ENCODE results near the gene SENP3. TPM values are rescaled to one million over a fixed set of nuclear protein-coding genes. Genes with fewer than 3 reads are reported as not detected.
A peak's percentile ranks its signal among the peaks of the same experiment; 100 is the strongest.

Gene SENP3
- total RNA-seq, 2 donors from 2014 or later: 47.0 to 80.7 TPM

DNA sequence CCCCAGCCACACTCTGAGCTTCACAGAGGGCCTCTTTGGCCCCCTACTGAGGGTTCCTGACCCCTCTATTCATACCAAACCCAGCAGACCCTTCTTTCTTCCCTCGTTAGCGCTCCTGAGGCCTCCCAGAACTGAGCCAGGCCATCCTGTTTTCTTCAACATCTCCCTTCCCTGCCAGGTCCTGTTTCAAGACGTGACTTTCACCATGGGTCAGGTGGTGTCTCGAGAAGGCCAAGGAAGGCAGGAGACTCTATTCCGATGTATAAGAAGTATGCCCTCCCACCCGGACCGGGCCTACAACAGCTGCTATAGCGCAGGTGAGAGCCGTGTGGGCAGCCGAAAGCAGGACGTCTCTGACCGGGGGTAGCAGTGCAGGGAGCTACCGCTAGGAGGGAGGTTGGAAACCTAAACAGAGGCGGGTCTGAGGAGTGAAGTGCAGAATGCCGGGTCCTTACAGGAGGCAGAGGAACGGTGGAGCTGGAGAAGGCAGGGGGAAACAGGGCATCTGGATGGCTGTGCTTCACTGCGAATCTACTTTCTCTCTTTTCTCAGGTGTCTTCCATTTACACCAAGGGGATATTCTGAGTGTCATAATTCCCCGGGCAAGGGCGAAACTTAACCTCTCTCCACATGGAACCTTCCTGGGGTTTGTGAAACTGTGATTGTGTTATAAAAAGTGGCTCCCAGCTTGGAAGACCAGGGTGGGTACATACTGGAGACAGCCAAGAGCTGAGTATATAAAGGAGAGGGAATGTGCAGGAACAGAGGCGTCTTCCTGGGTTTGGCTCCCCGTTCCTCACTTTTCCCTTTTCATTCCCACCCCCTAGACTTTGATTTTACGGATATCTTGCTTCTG lies 1.3 kb upstream of the SENP3 start:
- no peaks in the 10 kb centered on the region for H3K9me3 ChIP-seq
- peaks cover 36 to 61% of the 10 kb centered on the region in 2 donors for H3K4me1 ChIP-seq (ENCODE audit: control insufficient read depth in 1 of 2, low read depth in 2 of 2)
- H3K27me3 ChIP-seq (replicated peaks; ENCODE audit: insufficient read depth): no peaks in the 10 kb centered on the region
- ATAC-seq (ENCODE audit: insufficient number of reproducible peaks, low FRiP score, low read depth): no peak
- H3K4me3 ChIP-seq: peak overlapping the region; percentile 97
- DNase-seq (ENCODE audit: low spot score): no peak
- peak overlapping the region; percentile 91 to 93 for H3K27ac ChIP-seq
- TF ChIP-seq CTCF (IDR thresholded peaks at IDR 0.05): peak; percentile 44
- peaks cover 9% of the 10 kb centered on the region for H3K36me3 ChIP-seq

GRCh38 chr17:7561028-7561575 lies 617 bp upstream of the SENP3 start:
- Histone ChIP-seq H3K9me3 (no peaks in the 10 kb centered on the region), H3K27me3 (replicated peaks; ENCODE audit: insufficient read depth) (no peaks in the 10 kb centered on the region), H3K27ac (peak overlapping the region; percentile 91 to 93), H3K4me1 (ENCODE audit: control insufficient read depth in 1 of 2, low read depth in 2 of 2) (peaks cover 36 to 61% of the 10 kb centered on the region in 2 donors), H3K36me3 (peaks cover 16% of the 10 kb centered on the region), H3K4me3 (peak overlapping the region; percentile 97)
- peak; percentile 52 for ATAC-seq (ENCODE audit: insufficient number of reproducible peaks, low FRiP score, low read depth)
- peak; percentile 85 for TF ChIP-seq CTCF (IDR thresholded peaks at IDR 0.05)
- peak; percentile 70 for DNase-seq (ENCODE audit: low spot score)

DNA sequence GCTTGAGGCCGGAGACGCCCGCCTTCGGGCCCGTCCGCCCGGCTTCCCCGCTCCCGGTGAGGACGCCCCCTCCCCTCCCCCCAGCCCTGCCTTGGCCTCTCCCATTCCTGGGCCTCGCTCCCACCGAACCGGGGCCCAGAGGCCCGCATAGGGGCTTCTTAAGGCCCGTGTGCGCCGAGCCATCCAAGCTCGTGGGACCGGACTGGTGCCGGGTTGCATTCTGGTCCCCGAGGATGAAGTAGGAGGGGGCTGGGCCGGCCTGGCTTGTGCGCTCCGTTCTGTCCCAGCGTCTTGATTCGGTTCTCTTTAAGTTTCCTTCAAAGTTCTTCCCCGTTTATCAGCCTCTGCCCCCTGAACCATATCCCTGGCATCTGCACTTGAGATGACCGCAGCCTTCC lies 488 bp downstream of the SENP3 start:
- peaks cover 36 to 59% of the 10 kb centered on the region in 2 donors for H3K4me1 ChIP-seq (ENCODE audit: control insufficient read depth in 1 of 2, low read depth in 2 of 2)
- peak overlapping the region; percentile 97 for H3K4me3 ChIP-seq
- ATAC-seq (ENCODE audit: insufficient number of reproducible peaks, low FRiP score, low read depth): no peak

DNA sequence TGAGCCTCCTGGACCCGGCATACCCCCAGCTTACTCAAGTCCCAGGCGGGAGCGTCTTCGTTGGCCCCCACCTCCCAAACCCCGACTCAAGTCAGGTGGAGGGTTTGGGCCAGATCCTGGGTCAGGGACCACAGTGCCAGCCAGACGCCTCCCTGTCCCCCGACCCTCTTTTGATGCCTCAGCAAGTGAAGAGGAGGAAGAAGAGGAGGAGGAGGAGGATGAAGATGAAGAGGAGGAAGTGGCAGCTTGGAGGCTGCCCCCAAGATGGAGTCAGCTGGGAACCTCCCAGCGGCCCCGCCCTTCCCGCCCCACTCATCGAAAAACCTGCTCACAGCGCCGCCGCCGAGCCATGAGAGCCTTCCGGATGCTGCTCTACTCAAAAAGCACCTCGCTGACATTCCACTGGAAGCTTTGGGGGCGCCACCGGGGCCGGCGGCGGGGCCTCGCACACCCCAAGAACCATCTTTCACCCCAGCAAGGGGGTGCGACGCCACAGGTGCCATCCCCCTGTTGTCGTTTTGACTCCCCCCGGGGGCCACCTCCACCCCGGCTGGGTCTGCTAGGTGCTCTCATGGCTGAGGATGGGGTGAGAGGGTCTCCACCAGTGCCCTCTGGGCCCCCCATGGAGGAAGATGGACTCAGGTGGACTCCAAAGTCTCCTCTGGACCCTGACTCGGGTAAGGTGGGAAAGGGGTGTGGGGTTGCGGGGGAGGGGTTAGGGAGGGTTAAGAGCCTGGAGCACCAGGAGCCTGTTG lies 1.6 kb downstream of the SENP3 start:
- H3K27ac ChIP-seq: no peak overlapping the region
- peaks cover 28 to 48% of the 10 kb centered on the region in 2 donors for H3K4me1 ChIP-seq (ENCODE audit: control insufficient read depth in 1 of 2, low read depth in 2 of 2)
- peak overlapping the region; percentile 97 for H3K4me3 ChIP-seq
- ATAC-seq (ENCODE audit: insufficient number of reproducible peaks, low FRiP score, low read depth) (no peak), DNase-seq (ENCODE audit: low spot score) (no peak)
- H3K36me3 ChIP-seq: peaks cover 25% of the 10 kb centered on the region
- no peak for TF ChIP-seq CTCF (IDR thresholded peaks at IDR 0.05)
- H3K27me3 ChIP-seq (replicated peaks; ENCODE audit: insufficient read depth): no peaks in the 10 kb centered on the region
- no peaks in the 10 kb centered on the region for H3K9me3 ChIP-seq

More for the DNA sequence above, 488 bp downstream of the SENP3 start:
- H3K9me3 ChIP-seq: no peaks in the 10 kb centered on the region
- H3K27ac ChIP-seq: peak overlapping the region; percentile 91 to 93
- DNase-seq (ENCODE audit: low spot score): no peak
- no peak for TF ChIP-seq CTCF (IDR thresholded peaks at IDR 0.05)
- peaks cover 20% of the 10 kb centered on the region for H3K36me3 ChIP-seq
- no peaks in the 10 kb centered on the region for H3K27me3 ChIP-seq (replicated peaks; ENCODE audit: insufficient read depth)

GRCh38 chr17:7569571-7569970 lies 7.9 kb downstream of the SENP3 start:
- peaks cover 45% of the 10 kb centered on the region for H3K36me3 ChIP-seq
- ATAC-seq (ENCODE audit: insufficient number of reproducible peaks, low FRiP score, low read depth): no peak

More at GRCh38 chr17:7569571-7569970, 7.9 kb downstream of the SENP3 start:
- Histone ChIP-seq H3K4me3 (no peak overlapping the region), H3K9me3 (no peaks in the 10 kb centered on the region), H3K27me3 (replicated peaks; ENCODE audit: insufficient read depth) (no peaks in the 10 kb centered on the region), H3K27ac (no peak overlapping the region), H3K4me1 (ENCODE audit: control insufficient read depth in 1 of 2, low read depth in 2 of 2) (peaks cover 7% of the 10 kb centered on the region in 2 donors)
- no peak for TF ChIP-seq CTCF (IDR thresholded peaks at IDR 0.05)
- no peak for DNase-seq (ENCODE audit: low spot score)
